Measurements from ENCODE around the gene DRAM1. TPM values are rescaled to one million over a fixed set of nuclear protein-coding genes. Genes with fewer than 3 reads are reported as not detected.
"Not testable (repeated sequence)": the region's sequence is repeated elsewhere in the genome, so short reads cannot be mapped to it uniquely, and the experiment has no call there.

The DRAM1 gene
- total RNA-seq, 2 experiments from 2014 or later = 4.1 to 4.9 TPM

- Mint-ChIP-seq H3K36me3 (ENCODE audit: low read depth) (no peaks in the 10 kb centered on the region), H3K27ac (no peak overlapping the region), H3K9me3 (peaks cover 8% of the 10 kb centered on the region), H3K4me1 (ENCODE audit: low read depth) (peaks cover 26% of the 10 kb centered on the region), H3K27me3 (ENCODE audit: low read depth) (peaks cover 2% of the 10 kb centered on the region), H3K4me3 (no peak overlapping the region)
- CTCF ChIA-PET = interaction anchor here (0.5 to 1.0 kb wide), 2 partner anchors 24 to 489 kb away, joined by 3 to 4 read pairs; no protein-coding TSS in a partner anchor
- intact Hi-C loops (cut with micrococcal nuclease) = loop anchor here (5.0 kb wide), 1 partner anchor 198 kb away; the partner anchor contains the start of gene WASHC3
- no peak for DNase-seq
These were observed 13.4 kb upstream of the DRAM1 start for GRCh38 chr12:101863981-101864380.

GRCh38 chr12:101866615-101867373 lies 10.6 kb upstream of the DRAM1 start:
- H3K36me3 Mint-ChIP-seq (ENCODE audit: low read depth) = no peaks in the 10 kb centered on the region
- no peak overlapping the region for H3K27ac Mint-ChIP-seq
- CTCF ChIA-PET = no interaction called here
- peaks cover 2% of the 10 kb centered on the region for H3K27me3 Mint-ChIP-seq (ENCODE audit: low read depth)
- no peak for DNase-seq
- intact Hi-C loops (cut with micrococcal nuclease) = no loop called here
- peaks cover 10% of the 10 kb centered on the region for H3K9me3 Mint-ChIP-seq
- peaks cover 4% of the 10 kb centered on the region for H3K4me1 Mint-ChIP-seq (ENCODE audit: low read depth)
- no peak overlapping the region for H3K4me3 Mint-ChIP-seq

GRCh38 chr12:101867619-101868018 lies 9.8 kb upstream of the DRAM1 start:
- H3K27me3 Mint-ChIP-seq (ENCODE audit: low read depth); DNase-seq; H3K36me3 Mint-ChIP-seq (ENCODE audit: low read depth); H3K4me1 Mint-ChIP-seq (ENCODE audit: low read depth); CTCF ChIA-PET; H3K4me3 Mint-ChIP-seq; H3K9me3 Mint-ChIP-seq; H3K27ac Mint-ChIP-seq; intact Hi-C loops (cut with micrococcal nuclease): not testable (repeated sequence)

DNA sequence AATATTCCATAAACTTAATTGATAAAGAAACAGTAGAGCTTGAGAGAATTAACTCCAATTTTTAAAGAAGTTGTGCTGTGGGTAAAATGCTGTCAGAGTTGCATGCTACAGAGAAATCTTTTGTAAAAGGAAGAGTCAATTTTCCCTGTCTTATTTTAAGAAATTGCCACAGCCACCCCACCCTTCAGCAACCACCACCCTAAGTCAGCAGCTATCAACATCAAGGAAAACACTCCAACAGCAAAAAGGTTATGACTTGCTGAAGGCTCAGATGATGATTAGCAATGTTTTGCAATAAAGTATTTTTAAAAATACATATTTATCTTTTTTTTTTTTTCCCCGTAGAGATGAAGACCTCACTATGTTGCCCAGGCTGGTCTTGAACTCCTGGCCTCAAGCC lies 6.5 kb upstream of the DRAM1 start:
- H3K4me1 Mint-ChIP-seq (ENCODE audit: low read depth) = peaks cover 2% of the 10 kb centered on the region
- H3K4me3 Mint-ChIP-seq = no peak overlapping the region
- H3K27ac Mint-ChIP-seq = no peak overlapping the region
- intact Hi-C loops (cut with micrococcal nuclease) = loop anchor here (10.0 kb wide), 1 partner anchor 1634 kb away; no protein-coding TSS in a partner anchor
- no peaks in the 10 kb centered on the region for H3K27me3 Mint-ChIP-seq (ENCODE audit: low read depth)
- no peak for DNase-seq
- CTCF ChIA-PET = interaction anchor here (0.7 kb wide), 1 partner anchor 109 kb away, joined by 3 read pairs; no protein-coding TSS in a partner anchor
- H3K36me3 Mint-ChIP-seq (ENCODE audit: low read depth) = no peaks in the 10 kb centered on the region
- H3K9me3 Mint-ChIP-seq = peaks cover 2% of the 10 kb centered on the region

- Mint-ChIP-seq H3K4me3 (no peak overlapping the region), H3K9me3 (no peaks in the 10 kb centered on the region), H3K27ac (no peak overlapping the region), H3K4me1 (ENCODE audit: low read depth) (peaks cover 12% of the 10 kb centered on the region), H3K27me3 (ENCODE audit: low read depth) (peaks cover 3% of the 10 kb centered on the region), H3K36me3 (ENCODE audit: low read depth) (no peaks in the 10 kb centered on the region)
- no peak for DNase-seq
- CTCF ChIA-PET = interaction anchor here (0.6 to 0.8 kb wide), 4 partner anchors 37 to 1449 kb away, joined by 3 to 4 read pairs (median 3); no protein-coding TSS in a partner anchor
- intact Hi-C loops (cut with micrococcal nuclease) = loop anchor here (5.0 to 10.0 kb wide), 2 partner anchors 1608 to 1630 kb away; partner anchors contain the start of genes DEPDC4 and SCYL2
These were observed 2.2 kb upstream of the DRAM1 start for GRCh38 chr12:101875162-101875561.

- H3K4me3 Mint-ChIP-seq = peak overlapping the region; percentile 91
- intact Hi-C loops (cut with micrococcal nuclease) = loop anchor here (2.0 to 10.0 kb wide), 3 partner anchors 36 to 1628 kb away; partner anchors contain the start of genes DEPDC4 and SCYL2
- H3K9me3 Mint-ChIP-seq = no peaks in the 10 kb centered on the region
- no peaks in the 10 kb centered on the region for H3K36me3 Mint-ChIP-seq (ENCODE audit: low read depth)
- CTCF ChIA-PET = no interaction called here
- no peak for DNase-seq
- H3K4me1 Mint-ChIP-seq (ENCODE audit: low read depth) = peaks cover 12% of the 10 kb centered on the region
- peaks cover 3% of the 10 kb centered on the region for H3K27me3 Mint-ChIP-seq (ENCODE audit: low read depth)
- no peak overlapping the region for H3K27ac Mint-ChIP-seq
These were observed 989 bp upstream of the DRAM1 start for GRCh38 chr12:101876322-101876860.

GRCh38 chr12:101877806-101878242 lies 444 bp downstream of the DRAM1 start:
- CTCF ChIA-PET = interaction anchor here (1.8 kb wide), 2 partner anchors 13 to 39 kb away, joined by 5 to 8 read pairs; no protein-coding TSS in a partner anchor
- H3K27me3 Mint-ChIP-seq (ENCODE audit: low read depth) = peaks cover 3% of the 10 kb centered on the region
- DNase-seq = peak; percentile 8
- no peaks in the 10 kb centered on the region for H3K36me3 Mint-ChIP-seq (ENCODE audit: low read depth)
- no peaks in the 10 kb centered on the region for H3K9me3 Mint-ChIP-seq
- H3K4me3 Mint-ChIP-seq = peak overlapping the region; percentile 91
- H3K4me1 Mint-ChIP-seq (ENCODE audit: low read depth) = peaks cover 12% of the 10 kb centered on the region
- intact Hi-C loops (cut with micrococcal nuclease) = loop anchor here (1.0 to 10.0 kb wide), 7 partner anchors 19 to 1627 kb away; partner anchors contain the start of genes DEPDC4, NUP37, PARPBP and SCYL2
- peak overlapping the region; percentile 64 for H3K27ac Mint-ChIP-seq

GRCh38 chr12:101878243-101878821 lies 952 bp downstream of the DRAM1 start:
- DNase-seq = no peak
- Mint-ChIP-seq H3K27ac (peak overlapping the region; percentile 64), H3K9me3 (no peaks in the 10 kb centered on the region), H3K4me3 (peak overlapping the region; percentile 91), H3K27me3 (ENCODE audit: low read depth) (peaks cover 3% of the 10 kb centered on the region), H3K4me1 (ENCODE audit: low read depth) (peaks cover 12% of the 10 kb centered on the region), H3K36me3 (ENCODE audit: low read depth) (no peaks in the 10 kb centered on the region)
- CTCF ChIA-PET = interaction anchor here (1.8 kb wide), 2 partner anchors 13 to 39 kb away, joined by 5 to 8 read pairs; no protein-coding TSS in a partner anchor
- intact Hi-C loops (cut with micrococcal nuclease) = loop anchor here (5.0 to 10.0 kb wide), 2 partner anchors 1611 to 1626 kb away; partner anchors contain the start of genes DEPDC4 and SCYL2

- no peak overlapping the region for H3K4me3 Mint-ChIP-seq
- no peak for DNase-seq
- CTCF ChIA-PET = interaction anchor here (0.7 kb wide), 1 partner anchor 984 kb away, joined by 4 read pairs; no protein-coding TSS in a partner anchor
- H3K9me3 Mint-ChIP-seq = no peaks in the 10 kb centered on the region
- H3K27ac Mint-ChIP-seq = no peak overlapping the region
- intact Hi-C loops (cut with micrococcal nuclease) = no loop called here
- peaks cover 3% of the 10 kb centered on the region for H3K27me3 Mint-ChIP-seq (ENCODE audit: low read depth)
- peaks cover 12% of the 10 kb centered on the region for H3K4me1 Mint-ChIP-seq (ENCODE audit: low read depth)
- H3K36me3 Mint-ChIP-seq (ENCODE audit: low read depth) = no peaks in the 10 kb centered on the region
These were observed 3.4 kb downstream of the DRAM1 start for GRCh38 chr12:101880769-101881168.

GRCh38 chr12:101881228-101881627 lies 3.8 kb downstream of the DRAM1 start:
- no peaks in the 10 kb centered on the region for H3K36me3 Mint-ChIP-seq (ENCODE audit: low read depth)
- H3K27ac Mint-ChIP-seq = no peak overlapping the region
- no peaks in the 10 kb centered on the region for H3K9me3 Mint-ChIP-seq
- peaks cover 12% of the 10 kb centered on the region for H3K4me1 Mint-ChIP-seq (ENCODE audit: low read depth)
- intact Hi-C loops (cut with micrococcal nuclease) = no loop called here
- H3K27me3 Mint-ChIP-seq (ENCODE audit: low read depth) = peaks cover 3% of the 10 kb centered on the region
- no peak for DNase-seq
- H3K4me3 Mint-ChIP-seq = no peak overlapping the region
- CTCF ChIA-PET = interaction anchor here (0.7 kb wide), 1 partner anchor 983 kb away, joined by 4 read pairs; no protein-coding TSS in a partner anchor

DNA sequence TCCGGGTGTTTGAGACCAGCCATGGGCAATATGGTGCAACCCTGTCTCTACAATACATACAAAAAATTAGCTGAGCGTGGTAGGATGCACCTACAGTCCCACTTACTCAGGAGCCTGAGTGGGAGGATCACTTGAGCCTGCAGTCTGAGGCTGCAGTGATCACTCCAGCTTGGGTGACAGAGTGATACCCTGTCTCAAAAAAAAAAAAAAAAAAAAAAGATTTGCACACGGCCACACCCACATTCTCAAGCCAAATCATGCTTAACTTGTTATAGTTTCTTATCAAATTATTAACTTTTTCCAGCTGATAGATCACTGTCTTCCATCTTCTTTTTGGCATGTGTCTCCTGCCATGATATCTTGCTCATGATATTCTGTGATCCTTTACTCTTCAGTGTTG lies 6.8 kb downstream of the DRAM1 start:
- H3K4me3 Mint-ChIP-seq = no peak overlapping the region
- CTCF ChIA-PET = no interaction called here

DNA sequence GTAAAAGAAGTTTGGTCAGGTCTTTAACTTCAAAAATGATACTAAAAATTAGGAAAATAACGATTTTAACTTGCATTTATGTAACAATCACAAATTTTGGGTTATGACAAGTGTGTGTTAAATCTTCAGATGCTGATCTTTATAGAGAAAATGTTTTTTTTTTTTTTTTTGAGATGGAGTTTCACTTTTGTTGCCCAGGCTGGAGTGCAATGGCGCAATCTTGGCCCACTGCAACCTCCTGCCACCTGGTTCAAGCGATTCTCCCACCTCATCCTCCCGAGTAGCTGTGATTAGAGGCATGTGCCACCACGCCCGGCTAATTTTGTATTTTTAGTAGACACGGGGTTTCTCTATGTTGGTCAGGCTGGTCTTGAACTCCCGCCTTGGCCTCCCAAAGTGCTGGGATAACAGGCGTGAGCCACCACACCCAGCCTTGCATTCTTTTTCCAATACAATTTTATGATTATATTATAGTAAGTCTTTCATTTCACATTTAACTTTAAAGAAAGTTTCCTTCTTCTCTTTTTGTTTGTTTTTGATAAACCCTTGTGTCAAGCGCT lies 7.5 kb downstream of the DRAM1 start:
- H3K27ac Mint-ChIP-seq; intact Hi-C loops (cut with micrococcal nuclease); CTCF ChIA-PET: not testable (repeated sequence)

More for the DNA sequence above, 6.8 kb downstream of the DRAM1 start:
- Mint-ChIP-seq H3K9me3 (no peaks in the 10 kb centered on the region), H3K27me3 (ENCODE audit: low read depth) (no peaks in the 10 kb centered on the region), H3K4me1 (ENCODE audit: low read depth) (peaks cover 2% of the 10 kb centered on the region), H3K36me3 (ENCODE audit: low read depth) (no peaks in the 10 kb centered on the region), H3K27ac (no peak overlapping the region)
- intact Hi-C loops (cut with micrococcal nuclease) = no loop called here
- DNase-seq = no peak

More for the DNA sequence above, 7.5 kb downstream of the DRAM1 start:
- not testable (repeated sequence) for H3K4me3 Mint-ChIP-seq; H3K9me3 Mint-ChIP-seq; H3K4me1 Mint-ChIP-seq (ENCODE audit: low read depth); H3K27me3 Mint-ChIP-seq (ENCODE audit: low read depth); DNase-seq; H3K36me3 Mint-ChIP-seq (ENCODE audit: low read depth)
